ENCODE data around the gene HHAT.

Gene HHAT

GRCh38 chr1:210641582-210641981 is 312.9 kb downstream of the HHAT start:
- TF ChIP-seq EZH2 (optimal IDR thresholded peaks at IDR 0.05; ENCODE audit: low read depth, low read length), result no peak
- no peak for TF ChIP-seq CTCF (IDR thresholded peaks at IDR 0.05; ENCODE audit: low read length)
- TF ChIP-seq EZH2phosphoT487 (IDR thresholded peaks at IDR 0.05; ENCODE audit: low read length), result no peak
- Histone ChIP-seq H3K27ac (ENCODE audit: low read length) (no peak overlapping the region), H3K9me3 (replicated peaks; ENCODE audit: insufficient read depth, low read length) (no peaks in the 10 kb centered on the region), H3K4me2 (ENCODE audit: low read depth, low read length) (no peak overlapping the region), H3F3A (ENCODE audit: insufficient read depth, low read length) (peaks cover 6% of the 10 kb centered on the region; the same call in 1 of the 2 replicates), H3K4me1 (ENCODE audit: low read length) (peaks cover 10% of the 10 kb centered on the region), H2AFZ (ENCODE audit: low read length) (no peak overlapping the region), H3K36me3 (replicated peaks; ENCODE audit: insufficient read depth, low read length) (no peaks in the 10 kb centered on the region), H3K79me2 (ENCODE audit: low read length) (no peaks in the 10 kb centered on the region), H3K27me3 (replicated peaks; ENCODE audit: insufficient read depth, low read length) (no peaks in the 10 kb centered on the region), H3K9ac (ENCODE audit: low read length) (no peak overlapping the region), H3K4me3 (ENCODE audit: low read length) (no peak overlapping the region), H4K20me1 (ENCODE audit: insufficient read depth, low read length) (no peaks in the 10 kb centered on the region), H3K9me2 (replicated peaks; ENCODE audit: insufficient read depth, low read length) (no peaks in the 10 kb centered on the region)
- no peak for DNase-seq

- H3F3A ChIP-seq (ENCODE audit: insufficient read depth, low read length), result peaks cover 6% of the 10 kb centered on the region; the same call in 1 of the 2 replicates
Measured at GRCh38 chr1:210645582-210646257, 317.0 kb downstream of the HHAT start.

GRCh38 chr1:210646258-210646616 is 317.5 kb downstream of the HHAT start:
- Histone ChIP-seq H3K4me1 (ENCODE audit: low read length) (peaks cover 25% of the 10 kb centered on the region), H3K4me2 (ENCODE audit: low read depth, low read length) (peak overlapping the region; percentile 7; the same call in 1 of the 2 replicates), H3K9me3 (replicated peaks; ENCODE audit: insufficient read depth, low read length) (no peaks in the 10 kb centered on the region), H3K27ac (ENCODE audit: low read length) (no peak overlapping the region; the same call in 1 of the 2 replicates), H3F3A (ENCODE audit: insufficient read depth, low read length) (peaks cover 6% of the 10 kb centered on the region; the same call in 1 of the 2 replicates), H3K27me3 (replicated peaks; ENCODE audit: insufficient read depth, low read length) (no peaks in the 10 kb centered on the region), H3K9ac (ENCODE audit: low read length) (no peak overlapping the region), H3K4me3 (ENCODE audit: low read length) (no peak overlapping the region), H4K20me1 (ENCODE audit: insufficient read depth, low read length) (no peaks in the 10 kb centered on the region), H2AFZ (ENCODE audit: low read length) (no peak overlapping the region), H3K36me3 (replicated peaks; ENCODE audit: insufficient read depth, low read length) (no peaks in the 10 kb centered on the region), H3K9me2 (replicated peaks; ENCODE audit: insufficient read depth, low read length) (no peaks in the 10 kb centered on the region), H3K79me2 (ENCODE audit: low read length) (no peaks in the 10 kb centered on the region)
- DNase-seq, result no peak
- TF ChIP-seq EZH2phosphoT487 (IDR thresholded peaks at IDR 0.05; ENCODE audit: low read length) (no peak), CTCF (IDR thresholded peaks at IDR 0.05; ENCODE audit: low read length) (no peak), EZH2 (optimal IDR thresholded peaks at IDR 0.05; ENCODE audit: low read depth, low read length) (no peak)

More at GRCh38 chr1:210645582-210646257, 317.0 kb downstream of the HHAT start:
- H2AFZ ChIP-seq (ENCODE audit: low read length), result no peak overlapping the region
- H3K36me3 ChIP-seq (replicated peaks; ENCODE audit: insufficient read depth, low read length), result no peaks in the 10 kb centered on the region
- no peaks in the 10 kb centered on the region for H3K27me3 ChIP-seq (replicated peaks; ENCODE audit: insufficient read depth, low read length)
- no peaks in the 10 kb centered on the region for H3K9me2 ChIP-seq (replicated peaks; ENCODE audit: insufficient read depth, low read length)
- DNase-seq, result peak; percentile 56
- no peaks in the 10 kb centered on the region for H3K9me3 ChIP-seq (replicated peaks; ENCODE audit: insufficient read depth, low read length)
- TF ChIP-seq EZH2 (optimal IDR thresholded peaks at IDR 0.05; ENCODE audit: low read depth, low read length), result no peak
- H3K4me3 ChIP-seq (ENCODE audit: low read length), result no peak overlapping the region
- H3K9ac ChIP-seq (ENCODE audit: low read length), result no peak overlapping the region
- H3K27ac ChIP-seq (ENCODE audit: low read length), result no peak overlapping the region; the same call in 1 of the 2 replicates
- H3K4me2 ChIP-seq (ENCODE audit: low read depth, low read length), result peak overlapping the region; percentile 7; the same call in 1 of the 2 replicates
- H3K79me2 ChIP-seq (ENCODE audit: low read length), result no peaks in the 10 kb centered on the region
- H4K20me1 ChIP-seq (ENCODE audit: insufficient read depth, low read length), result no peaks in the 10 kb centered on the region
- H3K4me1 ChIP-seq (ENCODE audit: low read length), result peaks cover 25% of the 10 kb centered on the region

All from MM.1S (cell line).